Neutrophil (primary cell): Measurements from ENCODE around the gene TUBGCP2.

ENCODE experiments used
- H3K27ac ChIP-seq: fragments of 200-600 bp; sonication (generic); 2 replicates; pipeline ENCODE4 v1.5.1; 2016; ENCODE audit warnings: mild to moderate bottlenecking, moderate library complexity
- H3K27me3 ChIP-seq: fragments of 200-600 bp; sonication (generic); 2 replicates; pipeline ENCODE4 v1.6.0; 2016; ENCODE audit warnings: mild to moderate bottlenecking
- H3K36me3 ChIP-seq: fragments of 200-600 bp; sonication (generic); 2 replicates; pipeline ENCODE4 v1.5.1; 2017
- H3K4me1 ChIP-seq, 2 experiments: fragments of 200-600 bp in 1 of 2; sonication (generic) in 1 of 2; 1 replicate in 1 of 2; 2 replicates in 1 of 2; pipeline versions ENCODE4 v1.5.1 to v1.6.1; 2013 to 2016; ENCODE audit warnings: low read depth in 1 of 2, low read length in 1 of 2, mild to moderate bottlenecking in 1 of 2, moderate library complexity in 1 of 2; ENCODE audit not compliant: control insufficient read depth in 1 of 2, insufficient read depth in 1 of 2
- H3K4me3 ChIP-seq, 2 experiments: fragments of 200-600 bp in 1 of 2; sonication (generic) in 1 of 2; 1 replicate in 1 of 2; 2 replicates in 1 of 2; pipeline ENCODE4 v1.5.1; 2013 to 2016; ENCODE audit warnings: low read depth in 1 of 2, low read length in 1 of 2, mild to moderate bottlenecking in 1 of 2, moderate library complexity in 1 of 2
- H3K9me3 ChIP-seq: fragments of 200-600 bp; sonication (generic); 2 replicates; pipeline ENCODE4 v1.5.1; 2016
- TF ChIP-seq, protein P1 (sequence below): fragments of 200-600 bp; sonication (generic); IDR thresholded peaks from 2 replicates; pipeline ENCODE4 v1.5.1; 2016; ENCODE audit warnings: antibody characterized with exemption

The TUBGCP2 gene

GRCh38 chr10:133270773-133271297 is 37.8 kb downstream of the TUBGCP2 start:
- no peaks in the 10 kb centered on the region for H3K27me3 ChIP-seq

DNA sequence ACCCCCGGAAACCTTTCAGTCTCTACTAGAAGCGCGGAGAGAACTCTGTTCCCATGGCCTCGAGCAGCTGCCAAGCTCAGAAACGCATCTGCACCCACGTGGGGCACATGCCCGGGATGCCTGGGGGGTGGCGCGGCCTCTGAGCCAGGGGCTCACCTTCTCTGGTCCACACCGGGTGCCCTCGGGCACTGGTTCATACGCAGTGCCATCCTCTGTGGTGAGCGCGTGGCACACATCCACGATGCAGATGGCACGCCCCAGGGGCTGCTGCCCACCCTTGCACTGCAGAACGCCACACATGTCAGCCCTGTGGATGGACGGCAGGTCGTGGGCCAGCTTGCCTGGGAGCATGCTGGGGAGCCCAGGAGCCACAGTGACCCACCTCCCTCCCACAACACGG is 38.5 kb downstream of the TUBGCP2 start:
- Histone ChIP-seq H3K36me3 (peaks cover 100% of the 10 kb centered on the region), H3K9me3 (no peaks in the 10 kb centered on the region), H3K4me1 (peaks cover 23 to 33% of the 10 kb centered on the region in 2 experiments), H3K4me3 (no peak overlapping the region), H3K27me3 (no peaks in the 10 kb centered on the region), H3K27ac (no peak overlapping the region)
- TF ChIP-seq, protein P1, sequence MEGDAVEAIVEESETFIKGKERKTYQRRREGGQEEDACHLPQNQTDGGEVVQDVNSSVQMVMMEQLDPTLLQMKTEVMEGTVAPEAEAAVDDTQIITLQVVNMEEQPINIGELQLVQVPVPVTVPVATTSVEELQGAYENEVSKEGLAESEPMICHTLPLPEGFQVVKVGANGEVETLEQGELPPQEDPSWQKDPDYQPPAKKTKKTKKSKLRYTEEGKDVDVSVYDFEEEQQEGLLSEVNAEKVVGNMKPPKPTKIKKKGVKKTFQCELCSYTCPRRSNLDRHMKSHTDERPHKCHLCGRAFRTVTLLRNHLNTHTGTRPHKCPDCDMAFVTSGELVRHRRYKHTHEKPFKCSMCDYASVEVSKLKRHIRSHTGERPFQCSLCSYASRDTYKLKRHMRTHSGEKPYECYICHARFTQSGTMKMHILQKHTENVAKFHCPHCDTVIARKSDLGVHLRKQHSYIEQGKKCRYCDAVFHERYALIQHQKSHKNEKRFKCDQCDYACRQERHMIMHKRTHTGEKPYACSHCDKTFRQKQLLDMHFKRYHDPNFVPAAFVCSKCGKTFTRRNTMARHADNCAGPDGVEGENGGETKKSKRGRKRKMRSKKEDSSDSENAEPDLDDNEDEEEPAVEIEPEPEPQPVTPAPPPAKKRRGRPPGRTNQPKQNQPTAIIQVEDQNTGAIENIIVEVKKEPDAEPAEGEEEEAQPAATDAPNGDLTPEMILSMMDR = no peak

More at GRCh38 chr10:133270773-133271297, 37.8 kb downstream of the TUBGCP2 start:
- no peak overlapping the region for H3K4me3 ChIP-seq
- H3K36me3 ChIP-seq = peaks cover 96% of the 10 kb centered on the region
- H3K9me3 ChIP-seq = no peaks in the 10 kb centered on the region
- peak overlapping the region; percentile 8 for H3K27ac ChIP-seq
- peaks cover 16 to 26% of the 10 kb centered on the region in 2 experiments for H3K4me1 ChIP-seq
- TF ChIP-seq, protein P1 = no peak

DNA sequence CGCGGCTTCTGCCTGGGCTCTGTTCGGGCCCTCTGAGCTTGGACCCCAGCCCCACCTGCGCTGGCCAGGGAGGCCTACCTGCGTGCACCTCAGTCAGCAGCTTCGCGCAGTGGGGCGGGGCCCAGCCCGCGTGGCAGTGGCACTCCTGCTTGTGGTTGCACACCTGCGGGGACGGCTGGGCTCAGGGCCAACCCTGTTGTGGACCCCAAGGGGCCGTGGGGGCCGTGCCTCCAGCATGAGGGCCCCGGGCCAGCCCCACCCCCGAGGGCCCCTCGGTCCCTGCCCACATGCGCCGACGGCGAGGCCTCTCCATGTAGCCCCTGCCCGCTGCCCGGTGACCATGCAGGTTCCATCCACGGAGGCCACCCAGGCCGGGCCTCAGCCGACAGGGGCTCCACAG is 39.3 kb downstream of the TUBGCP2 start:
- Histone ChIP-seq H3K4me1 (peaks cover 25 to 40% of the 10 kb centered on the region in 2 experiments), H3K9me3 (no peaks in the 10 kb centered on the region), H3K4me3 (no peak overlapping the region), H3K27me3 (no peaks in the 10 kb centered on the region), H3K36me3 (peaks cover 100% of the 10 kb centered on the region), H3K27ac (peak overlapping the region; percentile 39)
- TF ChIP-seq, protein P1 = no peak

GRCh38 chr10:133268532-133268931 is 40.1 kb downstream of the TUBGCP2 start:
- Histone ChIP-seq H3K4me1 (peaks cover 26 to 40% of the 10 kb centered on the region in 2 experiments), H3K36me3 (peaks cover 100% of the 10 kb centered on the region), H3K4me3 (no peak overlapping the region), H3K9me3 (no peaks in the 10 kb centered on the region), H3K27me3 (no peaks in the 10 kb centered on the region), H3K27ac (peak overlapping the region; percentile 49)
- TF ChIP-seq, protein P1 = no peak

- TF ChIP-seq, protein P1 = no peak
- Histone ChIP-seq H3K4me1 (peaks cover 29 to 40% of the 10 kb centered on the region in 2 experiments), H3K27me3 (no peaks in the 10 kb centered on the region), H3K9me3 (no peaks in the 10 kb centered on the region), H3K4me3 (no peak overlapping the region), H3K36me3 (peaks cover 100% of the 10 kb centered on the region), H3K27ac (peak overlapping the region; percentile 49)
Measured at GRCh38 chr10:133267829-133268228, 40.8 kb downstream of the TUBGCP2 start.
